ENCODE results near the gene CCDC186. TPM values are rescaled to one million over a fixed set of nuclear protein-coding genes. Genes with fewer than 3 reads are reported as not detected.

Gene CCDC186
- polyA plus RNA-seq, 2 of the 4 experiments (the other 2 are of a cell fraction): 7.4 to 13.4 TPM

DNA sequence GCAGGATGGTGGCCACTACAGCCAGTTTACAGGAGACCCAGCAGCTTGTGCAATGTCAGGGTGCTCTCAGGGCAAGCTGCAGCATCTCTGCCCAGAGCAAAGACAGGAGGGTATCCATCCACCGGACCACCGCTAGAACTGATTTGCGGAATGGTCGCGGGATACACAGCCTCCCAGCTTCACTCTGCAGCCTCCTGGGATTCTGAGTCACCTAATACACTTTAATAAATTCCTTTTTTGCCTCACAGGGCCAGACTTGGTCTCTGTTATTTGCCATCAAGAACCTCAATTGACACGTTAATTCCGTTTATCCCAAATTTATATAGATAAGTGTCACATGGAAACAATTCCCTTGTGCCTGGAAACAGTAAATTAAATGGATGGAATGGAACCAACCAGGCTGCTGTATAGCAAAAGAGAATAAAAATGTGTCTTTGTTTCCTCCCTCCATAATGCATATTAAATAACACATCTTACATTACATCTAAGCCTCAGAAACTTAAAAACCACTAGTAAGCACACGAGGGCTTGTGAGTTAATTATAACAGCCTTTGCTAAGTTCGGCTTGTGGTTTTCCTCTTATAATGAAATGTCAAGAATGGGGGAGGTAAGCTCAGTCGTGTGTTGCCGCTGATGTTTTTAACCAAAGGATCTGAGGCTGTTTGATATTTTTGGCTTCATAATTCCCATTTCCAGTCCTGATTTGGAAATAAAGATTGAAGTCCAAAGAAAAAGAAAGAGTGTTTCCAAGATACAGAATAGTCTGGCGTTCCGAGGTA lies 78.3 kb downstream of the CCDC186 start:
- H3K27ac ChIP-seq: no peak overlapping the region
- TF ChIP-seq RARB (CRISPR knock-in tag; IDR thresholded peaks at IDR 0.05) (no peak), KDM1A (IDR thresholded peaks at IDR 0.05; ENCODE audit: low read depth) (no peak), CHD2 (IDR thresholded peaks at IDR 0.05; ENCODE audit: low read length, partially characterized antibody) (no peak), POLR2A (IDR thresholded peaks at IDR 0.05; ENCODE audit: low read length) (no peak), EHMT2 (IDR thresholded peaks at IDR 0.05; ENCODE audit: low read depth) (no peak), FOSL2 (IDR thresholded peaks at IDR 0.05) (no peak), FOSL2 (CRISPR knock-in tag; IDR thresholded peaks at IDR 0.05) (no peak), HES2 (IDR thresholded peaks at IDR 0.05) (no peak), ZSCAN20 (CRISPR knock-in tag; IDR thresholded peaks at IDR 0.05) (no peak), MAFK (IDR thresholded peaks at IDR 0.05; ENCODE audit: partially characterized antibody) (no peak), KDM5A (IDR thresholded peaks at IDR 0.05) (no peak), HDAC2 (IDR thresholded peaks at IDR 0.05) (no peak), BHLHE40 (IDR thresholded peaks at IDR 0.05; ENCODE audit: low read depth, low read length) (no peak), SMC3 (IDR thresholded peaks at IDR 0.05) (no peak), HOXB5 (CRISPR knock-in tag; IDR thresholded peaks at IDR 0.05) (no peak), RNF2 (IDR thresholded peaks at IDR 0.05; ENCODE audit: borderline replicate concordance, low read depth) (no peak), CHD4 (IDR thresholded peaks at IDR 0.05; ENCODE audit: borderline replicate concordance) (no peak), POLR2AphosphoS2 (conservative IDR thresholded peaks at IDR 0.05; ENCODE audit: low read length) (no peak), HOXB13 (CRISPR knock-in tag; IDR thresholded peaks at IDR 0.05; ENCODE audit: low read depth) (no peak), JUNB (IDR thresholded peaks at IDR 0.05) (no peak), NPAS2 (CRISPR knock-in tag; IDR thresholded peaks at IDR 0.05; ENCODE audit: borderline replicate concordance) (no peak)
- no peak for DNase-seq (ENCODE audit: low read depth in 1 of 2, low spot score in 1 of 2)
- H3K4me2 ChIP-seq: no peak overlapping the region
- H3K4me1 ChIP-seq: no peaks in the 10 kb centered on the region
- no peak overlapping the region for H3K4me3 ChIP-seq
- H3K9me3 ChIP-seq: no peaks in the 10 kb centered on the region
- WGBS (ENCODE audit: missing lambda C conversion rate): 81% methylated on average over 13 of the region's 13 CpGs
- no peak for FAIRE-seq
- ChIA-PET CTCF (interaction anchor here (0.6 to 1.3 kb wide), 4 partner anchors 292 to 392 kb away, joined by 3 to 7 read pairs (median 4); no protein-coding TSS in a partner anchor), POLR2A (no interaction called here)
- ATAC-seq: no peak

DNA sequence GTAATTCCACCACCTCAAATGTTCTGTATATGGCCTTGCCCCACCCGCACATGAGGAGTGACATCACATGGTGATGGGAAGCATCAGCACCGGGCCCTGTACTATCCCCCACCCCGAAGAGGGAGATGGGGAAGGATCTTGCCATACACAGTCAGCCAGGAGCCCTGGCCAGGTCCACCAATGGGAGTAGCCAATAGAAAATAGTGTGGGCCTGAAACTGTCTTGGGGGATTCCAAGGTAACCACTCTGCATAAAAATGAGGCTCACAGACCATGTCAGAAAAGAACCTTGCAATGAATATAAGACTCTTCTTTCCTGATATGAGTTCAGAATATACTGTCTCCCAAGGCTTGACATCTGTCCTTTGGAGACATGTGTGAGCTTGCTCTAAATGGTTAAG lies 79.2 kb downstream of the CCDC186 start:
- TF ChIP-seq ZSCAN20 (CRISPR knock-in tag; IDR thresholded peaks at IDR 0.05) (no peak), RFX5 (IDR thresholded peaks at IDR 0.05) (no peak), FOSL2 (IDR thresholded peaks at IDR 0.05) (no peak), FOSL2 (CRISPR knock-in tag; IDR thresholded peaks at IDR 0.05) (no peak), E2F6 (IDR thresholded peaks at IDR 0.05; ENCODE audit: borderline replicate concordance, low read depth) (no peak), HMGXB4 (CRISPR knock-in tag; IDR thresholded peaks at IDR 0.05; ENCODE audit: borderline replicate concordance) (no peak), EP300 (IDR thresholded peaks at IDR 0.05) (no peak), RARB (CRISPR knock-in tag; IDR thresholded peaks at IDR 0.05) (no peak), ATOH8 (CRISPR knock-in tag; IDR thresholded peaks at IDR 0.05; ENCODE audit: low read depth) (no peak), ZNF302 (CRISPR knock-in tag; IDR thresholded peaks at IDR 0.05) (no peak), MYC (IDR thresholded peaks at IDR 0.05; ENCODE audit: borderline replicate concordance, low read length) (no peak), TFCP2L1 (CRISPR knock-in tag; IDR thresholded peaks at IDR 0.05) (no peak), BHLHE40 (IDR thresholded peaks at IDR 0.05; ENCODE audit: low read depth, low read length) (no peak), CHD2 (IDR thresholded peaks at IDR 0.05; ENCODE audit: low read length, partially characterized antibody) (no peak), POLR2AphosphoS2 (conservative IDR thresholded peaks at IDR 0.05; ENCODE audit: low read length) (no peak)
- TF ChIP-seq, protein P1, sequence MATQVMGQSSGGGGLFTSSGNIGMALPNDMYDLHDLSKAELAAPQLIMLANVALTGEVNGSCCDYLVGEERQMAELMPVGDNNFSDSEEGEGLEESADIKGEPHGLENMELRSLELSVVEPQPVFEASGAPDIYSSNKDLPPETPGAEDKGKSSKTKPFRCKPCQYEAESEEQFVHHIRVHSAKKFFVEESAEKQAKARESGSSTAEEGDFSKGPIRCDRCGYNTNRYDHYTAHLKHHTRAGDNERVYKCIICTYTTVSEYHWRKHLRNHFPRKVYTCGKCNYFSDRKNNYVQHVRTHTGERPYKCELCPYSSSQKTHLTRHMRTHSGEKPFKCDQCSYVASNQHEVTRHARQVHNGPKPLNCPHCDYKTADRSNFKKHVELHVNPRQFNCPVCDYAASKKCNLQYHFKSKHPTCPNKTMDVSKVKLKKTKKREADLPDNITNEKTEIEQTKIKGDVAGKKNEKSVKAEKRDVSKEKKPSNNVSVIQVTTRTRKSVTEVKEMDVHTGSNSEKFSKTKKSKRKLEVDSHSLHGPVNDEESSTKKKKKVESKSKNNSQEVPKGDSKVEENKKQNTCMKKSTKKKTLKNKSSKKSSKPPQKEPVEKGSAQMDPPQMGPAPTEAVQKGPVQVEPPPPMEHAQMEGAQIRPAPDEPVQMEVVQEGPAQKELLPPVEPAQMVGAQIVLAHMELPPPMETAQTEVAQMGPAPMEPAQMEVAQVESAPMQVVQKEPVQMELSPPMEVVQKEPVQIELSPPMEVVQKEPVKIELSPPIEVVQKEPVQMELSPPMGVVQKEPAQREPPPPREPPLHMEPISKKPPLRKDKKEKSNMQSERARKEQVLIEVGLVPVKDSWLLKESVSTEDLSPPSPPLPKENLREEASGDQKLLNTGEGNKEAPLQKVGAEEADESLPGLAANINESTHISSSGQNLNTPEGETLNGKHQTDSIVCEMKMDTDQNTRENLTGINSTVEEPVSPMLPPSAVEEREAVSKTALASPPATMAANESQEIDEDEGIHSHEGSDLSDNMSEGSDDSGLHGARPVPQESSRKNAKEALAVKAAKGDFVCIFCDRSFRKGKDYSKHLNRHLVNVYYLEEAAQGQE (IDR thresholded peaks at IDR 0.05): no peak
- no peak for FAIRE-seq
- CTCF ChIA-PET: no interaction called here

More for the DNA sequence above, 79.2 kb downstream of the CCDC186 start:
- WGBS (ENCODE audit: missing lambda C conversion rate): 62% methylated on average over 3 of the region's 3 CpGs
- H3K4me3 ChIP-seq: no peak overlapping the region
- no peak overlapping the region for H3K4me2 ChIP-seq
- POLR2A ChIA-PET: no interaction called here
- no peak overlapping the region for H3K27ac ChIP-seq
- DNase-seq (ENCODE audit: low read depth in 1 of 2, low spot score in 1 of 2): no peak
- no peak for ATAC-seq
- no peaks in the 10 kb centered on the region for H3K9me3 ChIP-seq
- H3K4me1 ChIP-seq: no peaks in the 10 kb centered on the region
